GM12878 (cell line): Measurements from ENCODE around the gene SLC35F6. TPM values are rescaled to one million over a fixed set of nuclear protein-coding genes. Genes with fewer than 3 reads are reported as not detected.
"Not testable (repeated sequence)": the region's sequence is repeated elsewhere in the genome, so short reads cannot be mapped to it uniquely, and the experiment has no call there.

Experiments
- ATAC-seq: fragments of 200-7000 bp; cut with Tn5 transposase; 3 replicates; pipeline ENCODE4 v1.9.1; 2020; ENCODE audit warnings: mild to moderate bottlenecking, moderate library complexity
- BruUV-seq: library from RNA; stranded (reverse); fragments of 400-500 nt; replicated peaks from 2 replicates; lab custom pipeline; 2021; lab: Mats Ljungman, UMichigan
- CTCF ChIA-PET: fragments of 300-600 bp; sonication (Branson Sonifier 250); formaldehyde crosslinking; extraction: SDS; loops from one replicate; lab custom pipeline; 2021; ENCODE audit warnings: inconsistent platforms; lab: Yijun Ruan, JAX
- POLR2A ChIA-PET: fragments of 350-600 bp; formaldehyde crosslinking; extraction: SDS; loops from one replicate; lab custom pipeline; 2021; ENCODE audit warnings: inconsistent platforms; lab: Charles Lee
- RAD21 ChIA-PET: fragments of 300-600 bp; sonication (Branson Sonifier 250); formaldehyde crosslinking; loops from one replicate; lab custom pipeline; 2023; ENCODE audit warnings: antibody characterized with exemption; ENCODE audit not compliant: unreplicated experiment; lab: Charles Lee
- SMC1A ChIA-PET: fragments of 300-600 bp; sonication (Branson Sonifier 250); formaldehyde crosslinking; loops from one replicate; lab custom pipeline; 2023; ENCODE audit not compliant: unreplicated experiment, uncharacterized antibody; lab: Charles Lee
- DNase-seq: peaks from one replicate; pipeline ENCODE4 v3.0.0-alpha.2; 2011; ENCODE audit warnings: low read depth, low spot score
- FAIRE-seq: peaks from 3 replicates; lab custom pipeline; 2011; peaks lifted over from hg19 to GRCh38; lab: Jason Lieb, UNC
- H2AFZ ChIP-seq: 2 replicates; pipeline ENCODE4 v1.6.0; 2011; ENCODE audit warnings: low read depth, low read length, control low read depth; ENCODE audit not compliant: control insufficient read depth
- H3K27ac ChIP-seq: 2 replicates; pipeline ENCODE4 v1.5.1; 2011; ENCODE audit warnings: control low read depth; ENCODE audit not compliant: control insufficient read depth, insufficient read depth
- H3K27me3 ChIP-seq, 2 experiments: replicated peaks in 1 of 2; 2 replicates each; pipeline versions ENCODE4 v1.6.0 to v1.6.1; 2011; ENCODE audit warnings: low read length in 1 of 2; ENCODE audit not compliant: control insufficient read depth in 2 of 2, insufficient read depth in 2 of 2
- H3K36me3 ChIP-seq, 2 experiments: 2 replicates each; pipeline ENCODE4 v1.5.1; 2011; ENCODE audit warnings: low read length in 1 of 2; ENCODE audit not compliant: control insufficient read depth in 2 of 2, insufficient read depth in 2 of 2
- H3K4me1 ChIP-seq: 2 replicates; pipeline ENCODE4 v1.6.1; 2011; ENCODE audit warnings: mild to moderate bottlenecking, low read length, moderate library complexity, mixed read lengths; ENCODE audit not compliant: control insufficient read depth, insufficient read depth
- H3K4me2 ChIP-seq: 2 replicates; pipeline ENCODE4 v1.6.0; 2011; ENCODE audit warnings: control low read depth; ENCODE audit not compliant: control insufficient read depth, insufficient read depth
- H3K4me3 ChIP-seq: fragments of 200-600 bp; sonication (generic); 2 replicates; pipeline ENCODE4 v1.5.1; 2016
- H3K79me2 ChIP-seq: 2 replicates; pipeline ENCODE4 v1.6.0; 2011; ENCODE audit warnings: low read length; ENCODE audit not compliant: control insufficient read depth, insufficient read depth
- H3K9ac ChIP-seq: 2 replicates; pipeline ENCODE4 v1.8.0; 2011; ENCODE audit warnings: low read length, control low read depth, mixed read lengths; ENCODE audit not compliant: control insufficient read depth, insufficient read depth
- H3K9me3 ChIP-seq: replicated peaks from 3 replicates; pipeline ENCODE4 v1.5.1; 2011; ENCODE audit warnings: mild to moderate bottlenecking, low read length; ENCODE audit not compliant: control insufficient read depth, insufficient read depth
- H4K20me1 ChIP-seq: 2 replicates; pipeline ENCODE4 v1.6.0; 2011; ENCODE audit not compliant: control insufficient read depth, insufficient read depth
- ASH2L ChIP-seq: fragments of 300-600, 200-600 bp; sonication (generic); IDR thresholded peaks from 2 replicates; pipeline ENCODE4 v1.6.1; 2017; ENCODE audit warnings: low read depth, mild to moderate bottlenecking, borderline replicate concordance
- ATF7 ChIP-seq: fragments of 450-650 bp; IDR thresholded peaks from 2 replicates; pipeline ENCODE4 v1.6.1; 2016; ENCODE audit warnings: low read depth, mild to moderate bottlenecking
- CEBPB ChIP-seq, 2 experiments: fragments of 150-350 bp in 1 of 2; IDR thresholded peaks; 2 replicates each; pipeline ENCODE4 v1.6.1; 2012 to 2014; ENCODE audit warnings: low read depth in 2 of 2, low read length in 2 of 2, borderline replicate concordance in 1 of 2, inconsistent platforms in 1 of 2
- CHD1 ChIP-seq: IDR thresholded peaks from 2 replicates; pipeline ENCODE4 v1.6.1; 2012; ENCODE audit warnings: low read depth, low read length, improper control_type of control experiment
- HCFC1 ChIP-seq: fragments of 150-350 bp; IDR thresholded peaks from 2 replicates; pipeline ENCODE4 v1.6.1; 2014; ENCODE audit warnings: low read length
- JUNB ChIP-seq: IDR thresholded peaks from 2 replicates; pipeline ENCODE4 v1.6.1; 2016; ENCODE audit warnings: antibody characterized with exemption, mild to moderate bottlenecking
- KDM1A ChIP-seq: fragments of 200-600 bp; sonication (generic); IDR thresholded peaks from 2 replicates; pipeline ENCODE4 v1.6.1; 2016; ENCODE audit warnings: borderline replicate concordance
- KLF5 ChIP-seq: fragments of 450-650 bp; IDR thresholded peaks from 2 replicates; pipeline ENCODE4 v1.6.1; 2014; ENCODE audit warnings: mild to moderate bottlenecking; ENCODE audit not compliant: partially characterized antibody
- MAX ChIP-seq: IDR thresholded peaks from 2 replicates; pipeline ENCODE4 v1.6.1; 2012; ENCODE audit warnings: low read depth, low read length, improper control_type of control experiment
- MTA2 ChIP-seq: fragments of 450-650 bp; IDR thresholded peaks from 2 replicates; pipeline ENCODE4 v1.6.1; 2016; ENCODE audit warnings: low read depth, mild to moderate bottlenecking, moderate library complexity
- NFYA ChIP-seq: IDR thresholded peaks from 2 replicates; pipeline ENCODE4 v1.6.1; 2011; ENCODE audit warnings: low read depth, mild to moderate bottlenecking, low read length, improper control_type of control experiment, borderline replicate concordance
- NRF1 ChIP-seq: conservative IDR thresholded peaks from 2 replicates; pipeline ENCODE4 v1.6.1; 2011; ENCODE audit warnings: mild to moderate bottlenecking, low read depth, low read length, improper control_type of control experiment
- POLR2AphosphoS5 ChIP-seq: IDR thresholded peaks from 2 replicates; pipeline ENCODE4 v1.6.1; 2011; ENCODE audit warnings: mild to moderate bottlenecking, low read length, inconsistent platforms
- RELA ChIP-seq: fragments of 450-650 bp; IDR thresholded peaks from 2 replicates; pipeline ENCODE4 v1.8.0; 2014; ENCODE audit warnings: borderline replicate concordance; ENCODE audit not compliant: partially characterized antibody
- RUNX3 ChIP-seq: IDR thresholded peaks from 2 replicates; pipeline ENCODE4 v1.6.1; 2012; ENCODE audit warnings: low read length, inconsistent platforms
- SIN3A ChIP-seq: IDR thresholded peaks from 2 replicates; pipeline ENCODE4 v1.6.1; 2012; ENCODE audit warnings: low read depth, low read length, improper control_type of control experiment
- SREBF1 ChIP-seq: IDR thresholded peaks from 2 replicates; pipeline ENCODE4 v1.6.1; 2012; ENCODE audit warnings: mild to moderate bottlenecking, low read length
- SRF ChIP-seq, 2 experiments: IDR thresholded peaks; 2 replicates each; pipeline ENCODE4 v1.6.1; 2011; ENCODE audit warnings: low read depth in 2 of 2, low read length in 2 of 2, mild to moderate bottlenecking in 1 of 2, moderate library complexity in 1 of 2
- ZBED1 ChIP-seq: IDR thresholded peaks from 2 replicates; pipeline ENCODE4 v1.6.1; 2016; ENCODE audit warnings: borderline replicate concordance
- ZSCAN29 ChIP-seq: fragments of 450-650 bp; IDR thresholded peaks from 2 replicates; pipeline ENCODE4 v1.6.1; 2017; ENCODE audit warnings: mild to moderate bottlenecking, moderate library complexity
- WGBS: methylation state at CpG from one replicate; pipeline ENCODE4 v1.1.6; 2016; ENCODE audit warnings: low lambda C conversion rate; ENCODE audit not compliant: insufficient replicate concordance, insufficient coverage; ENCODE audit errors: missing lambda C conversion rate; 5-methylcytosine and 5-hydroxymethylcytosine counted together
- in situ Hi-C: fragments of 300-500 bp; cut with MboI; formaldehyde crosslinking; loops from 9 replicates; pipeline ENCODE4 v1.14.3; 2018; ENCODE audit warnings: mixed read lengths
- intact Hi-C: fragments of 100-400 bp; cut with micrococcal nuclease; formaldehyde crosslinking; loops from one replicate; pipeline ENCODE4 v1.14.2; 2022; ENCODE audit not compliant: unreplicated experiment
- polyA plus RNA-seq, 11 experiments: library from polyadenylated mRNA; depleted of rRNA in 4 of 11; unstranded in 6 of 11; stranded (reverse) in 5 of 11; fragments of >200 nt; fragmentation: Nextera tagmentation in 4 of 11; fragmentation: Illumina TruSeq in 1 of 11; extraction: Ambion mirVana in 4 of 11; extraction: Trizol in 1 of 11; gene quantifications; 1 replicate in 1 of 11; 2 replicates in 10 of 11; pipeline versions ENCODE4 v1.2.1 to v1.2.3, GENCODE V29; 2011 to 2016; ENCODE audit warnings: inconsistent platforms in 2 of 11, missing spikeins in 2 of 11, low read depth in 1 of 11
- total RNA-seq, 4 experiments: library from RNA; depleted of rRNA in 3 of 4; stranded (reverse); fragments of >200 nt in 3 of 4; fragmentation: Illumina TruSeq in 1 of 4; extraction: Trizol in 1 of 4; gene quantifications; 2 replicates each; pipeline versions ENCODE4 v1.2.1 to v1.2.3, GENCODE V29; 2013 to 2021

SLC35F6 gene
- total and polyA plus RNA-seq, 10 of the 15 experiments (the other 5 are each of a cell fraction or from before 2014, with no cell fraction given) = 4.0 to 10.5 (median 8.0) TPM

- FAIRE-seq (no peak), DNase-seq (no peak), ATAC-seq (no peak)
- Histone ChIP-seq H3K9ac (no peak overlapping the region), H3K4me2 (no peak overlapping the region), H3K4me3 (no peak overlapping the region), H3K36me3 (no peaks in the 10 kb centered on the region), H3K9me3 (no peaks in the 10 kb centered on the region), H4K20me1 (no peaks in the 10 kb centered on the region), H3K27ac (no peak overlapping the region), H3K79me2 (no peaks in the 10 kb centered on the region), H2AFZ (no peak overlapping the region), H3K4me1 (no peaks in the 10 kb centered on the region), H3K27me3 (no peaks in the 10 kb centered on the region)
- intact Hi-C loops = no loop called here
- ChIA-PET SMC1A (no interaction called here), CTCF (no interaction called here), RAD21 (no interaction called here), POLR2A (no interaction called here)
- TF ChIP-seq ZSCAN29 = no peak
- TF ChIP-seq SREBF1 = no peak
- no peak for TF ChIP-seq SRF (IDR thresholded peaks at IDR 0.05; ENCODE audit: low read depth in 2 of 2, low read length in 2 of 2)
- no peak for TF ChIP-seq MTA2
- TF ChIP-seq RELA = no peak
- TF ChIP-seq JUNB = no peak
- no peak for TF ChIP-seq SIN3A
- TF ChIP-seq ATF7 = no peak
- TF ChIP-seq NFYA = no peak
- no peak for TF ChIP-seq MAX
- no peak for TF ChIP-seq RUNX3
- TF ChIP-seq ZBED1 = no peak
- TF ChIP-seq POLR2AphosphoS5 = no peak
- TF ChIP-seq CHD1 = no peak
- TF ChIP-seq ASH2L = no peak
- no peak for TF ChIP-seq HCFC1
- no peak for TF ChIP-seq NRF1
- TF ChIP-seq KDM1A = no peak
- TF ChIP-seq CEBPB (IDR thresholded peaks at IDR 0.05; ENCODE audit: borderline replicate concordance in 1 of 2, low read depth in 2 of 2, low read length in 2 of 2) = no peak
- no peak for TF ChIP-seq KLF5
- in situ Hi-C loops = no loop called here
- 68% methylated on average over 3 of the region's 3 CpGs for WGBS
- no TSS peak for BruUV-seq
These were observed 48.6 kb downstream of the SLC35F6 start for GRCh38 chr2:26812731-26813130.

- H3K4me2 ChIP-seq, H2AFZ ChIP-seq, H3K27me3 ChIP-seq, DNase-seq, H3K4me1 ChIP-seq, H3K27ac ChIP-seq, H4K20me1 ChIP-seq, BruUV-seq, SMC1A ChIA-PET, H3K9me3 ChIP-seq, H3K36me3 ChIP-seq, POLR2A ChIA-PET, in situ Hi-C loops, intact Hi-C loops, H3K4me3 ChIP-seq, H3K79me2 ChIP-seq, FAIRE-seq, H3K9ac ChIP-seq, ATAC-seq, RAD21 ChIA-PET, CTCF ChIA-PET: not testable (repeated sequence)
- WGBS = 80% methylated on average over 44 of the region's 52 CpGs
These were observed 50.1 kb downstream of the SLC35F6 start for GRCh38 chr2:26814072-26814765.
